ENCODE results near the gene ADAMTSL4. TPM values are rescaled to one million over a fixed set of nuclear protein-coding genes. Genes with fewer than 3 reads are reported as not detected.

ADAMTSL4 gene
- total RNA-seq, 1 donor from 2014 or later, result 6.7 TPM

GRCh38 chr1:150566589-150567340, 17.6 kb downstream of the ADAMTSL4 start:
- H3K79me2 ChIP-seq (ENCODE audit: insufficient read depth, low read length), result peaks cover 71% of the 10 kb centered on the region
- Mint-ChIP-seq H3K4me1 (ENCODE audit: low read depth, unreplicated experiment) (peaks cover 70% of the 10 kb centered on the region), H3K4me3 (ENCODE audit: unreplicated experiment) (no peak overlapping the region), H3K27me3 (ENCODE audit: low read depth, unreplicated experiment) (no peaks in the 10 kb centered on the region), H3K27ac (ENCODE audit: unreplicated experiment) (peak overlapping the region; percentile 99), H3K9me3 (ENCODE audit: unreplicated experiment) (no peaks in the 10 kb centered on the region), H3K36me3 (ENCODE audit: low read depth, unreplicated experiment) (peaks cover 4% of the 10 kb centered on the region)
- TF ChIP-seq CTCF (IDR thresholded peaks at IDR 0.05; ENCODE audit: insufficient read depth, low read depth, low read length) (no peak), EZH2 (IDR thresholded peaks at IDR 0.05; ENCODE audit: insufficient read depth, low read length) (no peak)
- H3K27me3 ChIP-seq (ENCODE audit: insufficient read depth, low read length), result no peaks in the 10 kb centered on the region
- FAIRE-seq (no peak), DNase-seq (ENCODE audit: low read depth) (no peak)
- H3K4me3 ChIP-seq (ENCODE audit: insufficient read depth, low read depth, low read length), result no peak overlapping the region
- H3K4me2 ChIP-seq (ENCODE audit: low read length), result peak overlapping the region; percentile 74
- H4K20me1 ChIP-seq (ENCODE audit: insufficient read depth, low read length), result peaks cover 41% of the 10 kb centered on the region
- peak overlapping the region; percentile 84 for H3K9ac ChIP-seq (ENCODE audit: low read length)
- H3K27ac ChIP-seq (ENCODE audit: low read depth, low read length), result peak overlapping the region; percentile 99
- no peak overlapping the region for H2AFZ ChIP-seq (ENCODE audit: low read depth, low read length)
- peaks cover 71% of the 10 kb centered on the region for H3K4me1 ChIP-seq (ENCODE audit: insufficient read depth, low read length)
- no peaks in the 10 kb centered on the region for H3K36me3 ChIP-seq (ENCODE audit: insufficient read depth, low read length)
- H3K9me3 ChIP-seq (ENCODE audit: insufficient read depth, low read depth, low read length), result no peaks in the 10 kb centered on the region

- FAIRE-seq, result no peak
- peaks cover 74% of the 10 kb centered on the region for H3K79me2 ChIP-seq (ENCODE audit: insufficient read depth, low read length)
Observed at GRCh38 chr1:150567341-150567716, 18.1 kb downstream of the ADAMTSL4 start.

More at GRCh38 chr1:150567341-150567716, 18.1 kb downstream of the ADAMTSL4 start:
- peak overlapping the region; percentile 77 for H3K4me3 Mint-ChIP-seq (ENCODE audit: unreplicated experiment)
- H3K4me3 ChIP-seq (ENCODE audit: insufficient read depth, low read depth, low read length), result peak overlapping the region; percentile 2
- H3K27ac Mint-ChIP-seq (ENCODE audit: unreplicated experiment), result peak overlapping the region; percentile 99
- H3K9me3 ChIP-seq (ENCODE audit: insufficient read depth, low read depth, low read length), result no peaks in the 10 kb centered on the region
- H3K4me1 ChIP-seq (ENCODE audit: insufficient read depth, low read length), result peaks cover 65% of the 10 kb centered on the region
- peaks cover 46% of the 10 kb centered on the region for H4K20me1 ChIP-seq (ENCODE audit: insufficient read depth, low read length)
- peak overlapping the region; percentile 84 for H3K9ac ChIP-seq (ENCODE audit: low read length)
- no peaks in the 10 kb centered on the region for H3K27me3 Mint-ChIP-seq (ENCODE audit: low read depth, unreplicated experiment)
- peaks cover 67% of the 10 kb centered on the region for H3K4me1 Mint-ChIP-seq (ENCODE audit: low read depth, unreplicated experiment)
- peaks cover 5% of the 10 kb centered on the region for H3K36me3 Mint-ChIP-seq (ENCODE audit: low read depth, unreplicated experiment)
- no peaks in the 10 kb centered on the region for H3K36me3 ChIP-seq (ENCODE audit: insufficient read depth, low read length)
- H3K27ac ChIP-seq (ENCODE audit: low read depth, low read length), result peak overlapping the region; percentile 99
- no peak overlapping the region for H2AFZ ChIP-seq (ENCODE audit: low read depth, low read length)
- DNase-seq (ENCODE audit: low read depth), result no peak
- no peak for TF ChIP-seq CTCF (IDR thresholded peaks at IDR 0.05; ENCODE audit: insufficient read depth, low read depth, low read length)
- no peak for TF ChIP-seq EZH2 (IDR thresholded peaks at IDR 0.05; ENCODE audit: insufficient read depth, low read length)
- no peaks in the 10 kb centered on the region for H3K27me3 ChIP-seq (ENCODE audit: insufficient read depth, low read length)
- no peaks in the 10 kb centered on the region for H3K9me3 Mint-ChIP-seq (ENCODE audit: unreplicated experiment)
- peak overlapping the region; percentile 74 for H3K4me2 ChIP-seq (ENCODE audit: low read length)

All from astrocyte (in vitro differentiated cells and primary cell).